Prostate gland (tissue), 2 donors: ENCODE results near the gene MACO1. TPM values are rescaled to one million over a fixed set of nuclear protein-coding genes. Genes with fewer than 3 reads are reported as not detected.

Experiments used
- DNase-seq: peaks from one replicate; pipeline ENCODE4 v3.0.0-alpha.2; 2019; ENCODE audit warnings: low spot score
- H3K27ac ChIP-seq, 2 donors: fragments of 200-600 bp; sonication (generic); 2 replicates each; pipeline ENCODE4 v1.5.1; 2017 to 2019
- H3K27me3 ChIP-seq: fragments of 200-600 bp; sonication (generic); replicated peaks from 2 replicates; pipeline ENCODE4 v1.5.1; 2019; ENCODE audit not compliant: insufficient read depth
- H3K36me3 ChIP-seq, 2 donors: fragments of 200-600 bp; sonication (generic); 1 replicate in 1 of 2; 2 replicates in 1 of 2; pipeline versions ENCODE4 v1.5.1 to v1.8.1; 2017 to 2019
- H3K4me1 ChIP-seq: fragments of 200-600 bp; sonication (generic); replicated peaks from 2 replicates; pipeline ENCODE4 v1.5.1; 2019
- H3K4me3 ChIP-seq, 2 donors: fragments of 200-600 bp; sonication (generic); 2 replicates each; pipeline ENCODE4 v1.5.1; 2017 to 2019
- H3K9me3 ChIP-seq: fragments of 200-600 bp; sonication (generic); 2 replicates; pipeline ENCODE4 v1.5.1; 2017
- POLR2A ChIP-seq: fragments of 450-650 bp; IDR thresholded peaks from one replicate; pipeline ENCODE4 v1.6.1; 2016; ENCODE audit warnings: antibody characterized with exemption, mild to moderate bottlenecking
- POLR2AphosphoS5 ChIP-seq: sonication (generic); formaldehyde crosslinking; IDR thresholded peaks from one replicate; pipeline ENCODE4 v1.6.1; 2017; ENCODE audit warnings: antibody characterized with exemption
- WGBS: methylation state at CpG from one replicate; pipeline ENCODE4 v1.1.5; 2018; 5-methylcytosine and 5-hydroxymethylcytosine counted together
- intact Hi-C: fragments of 100-400 bp; cut with DNase I; formaldehyde crosslinking; loops from one replicate; pipeline ENCODE4 v1.14.2; 2022
- total RNA-seq, 2 donors: library from RNA; depleted of rRNA; stranded (reverse); fragments of >200 nt; gene quantifications; one replicate each; pipeline ENCODE4 v1.1.0, GENCODE V29; 2016
- TF ChIP-seq, protein P1 (sequence below), 4 experiments: fragments of 200-600 bp in 2 of 4; fragments of 450-650 bp in 2 of 4; sonication (generic) in 2 of 4; IDR thresholded peaks; 1 replicate in 3 of 4; 2 replicates in 1 of 4; pipeline ENCODE4 v1.5.1; 2016 to 2019; ENCODE audit warnings: antibody characterized with exemption in 4 of 4, mild to moderate bottlenecking in 2 of 4, moderate library complexity in 2 of 4

The MACO1 gene
- total RNA-seq, 2 donors from 2014 or later: 25.5 to 31.0 TPM

DNA sequence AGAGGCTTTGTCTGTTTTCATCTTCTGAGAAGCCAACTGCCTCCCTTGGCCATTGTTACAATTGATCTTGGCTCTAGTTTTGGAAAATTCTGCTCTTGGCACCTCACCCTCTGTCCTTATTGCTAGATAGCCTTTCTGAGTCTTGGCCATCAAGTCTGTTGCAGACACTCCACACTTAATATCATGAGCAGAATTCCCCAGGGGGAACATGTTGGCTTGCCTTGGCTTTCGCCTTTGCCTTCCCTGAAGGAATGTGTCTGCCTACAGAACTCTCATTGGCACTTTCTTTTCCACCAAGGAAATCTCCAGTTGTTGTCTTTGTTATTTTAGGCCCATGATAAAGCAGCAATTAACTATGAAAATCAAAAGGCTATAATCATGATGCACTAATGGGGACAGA, 70.0 kb downstream of the MACO1 start:
- Histone ChIP-seq H3K4me3 (no peak overlapping the region), H3K36me3 (no peaks in the 10 kb centered on the region), H3K27me3 (no peaks in the 10 kb centered on the region), H3K27ac (peak overlapping the region; percentile 20 to 29), H3K9me3 (no peaks in the 10 kb centered on the region), H3K4me1 (peaks cover 6% of the 10 kb centered on the region)
- no peak for TF ChIP-seq POLR2A
- TF ChIP-seq, protein P1, sequence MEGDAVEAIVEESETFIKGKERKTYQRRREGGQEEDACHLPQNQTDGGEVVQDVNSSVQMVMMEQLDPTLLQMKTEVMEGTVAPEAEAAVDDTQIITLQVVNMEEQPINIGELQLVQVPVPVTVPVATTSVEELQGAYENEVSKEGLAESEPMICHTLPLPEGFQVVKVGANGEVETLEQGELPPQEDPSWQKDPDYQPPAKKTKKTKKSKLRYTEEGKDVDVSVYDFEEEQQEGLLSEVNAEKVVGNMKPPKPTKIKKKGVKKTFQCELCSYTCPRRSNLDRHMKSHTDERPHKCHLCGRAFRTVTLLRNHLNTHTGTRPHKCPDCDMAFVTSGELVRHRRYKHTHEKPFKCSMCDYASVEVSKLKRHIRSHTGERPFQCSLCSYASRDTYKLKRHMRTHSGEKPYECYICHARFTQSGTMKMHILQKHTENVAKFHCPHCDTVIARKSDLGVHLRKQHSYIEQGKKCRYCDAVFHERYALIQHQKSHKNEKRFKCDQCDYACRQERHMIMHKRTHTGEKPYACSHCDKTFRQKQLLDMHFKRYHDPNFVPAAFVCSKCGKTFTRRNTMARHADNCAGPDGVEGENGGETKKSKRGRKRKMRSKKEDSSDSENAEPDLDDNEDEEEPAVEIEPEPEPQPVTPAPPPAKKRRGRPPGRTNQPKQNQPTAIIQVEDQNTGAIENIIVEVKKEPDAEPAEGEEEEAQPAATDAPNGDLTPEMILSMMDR (IDR thresholded peaks at IDR 0.05): no peak
- TF ChIP-seq POLR2AphosphoS5: no peak
- intact Hi-C loops: no loop called here
- 67% methylated on average over 1 of the region's 1 CpG for whole genome bisulfite sequencing
- DNase-seq: peak; percentile 41

DNA sequence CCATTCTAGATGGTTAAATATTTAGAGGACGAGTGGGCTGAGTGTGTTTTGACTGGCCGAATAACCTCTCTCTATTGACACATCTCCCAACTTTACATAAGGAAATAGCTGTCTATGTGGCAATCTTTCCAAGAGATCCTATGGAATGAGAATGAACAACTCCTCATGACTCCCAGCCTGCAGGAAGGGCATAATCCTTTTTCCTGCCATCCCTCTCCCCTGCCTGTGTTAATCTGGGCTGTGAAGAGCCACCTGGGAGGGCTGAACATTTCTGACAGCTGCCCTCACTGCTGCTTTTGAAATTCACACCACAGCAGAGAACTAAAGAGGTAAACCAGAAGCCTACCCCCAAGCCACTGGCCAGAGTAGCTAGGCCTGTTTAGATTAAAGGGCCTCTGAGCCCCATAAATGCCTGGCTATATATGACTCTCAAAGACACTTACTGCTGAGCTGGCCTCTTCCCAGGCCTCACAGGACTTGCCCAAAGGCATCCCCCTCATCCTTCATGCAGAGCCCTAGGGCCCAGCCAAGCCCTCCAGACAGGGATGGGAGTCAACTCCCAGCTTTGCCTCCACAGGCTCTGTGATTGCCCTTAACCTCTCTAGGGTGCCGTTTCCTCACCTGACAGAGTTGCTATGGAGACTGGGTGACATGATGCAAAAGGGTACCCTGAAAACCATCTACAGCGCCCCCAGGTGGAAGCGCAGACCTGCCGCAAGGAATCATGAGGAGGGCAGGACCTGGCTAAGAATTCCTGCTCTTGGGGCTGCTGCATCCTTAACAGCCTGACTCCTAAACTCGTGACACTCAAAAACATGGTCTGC, 70.8 kb downstream of the MACO1 start:
- peak; percentile 47 for DNase-seq
- Histone ChIP-seq H3K9me3 (no peaks in the 10 kb centered on the region), H3K4me1 (peaks cover 6% of the 10 kb centered on the region), H3K36me3 (no peaks in the 10 kb centered on the region), H3K27ac (peak overlapping the region; percentile 57 to 64), H3K27me3 (no peaks in the 10 kb centered on the region), H3K4me3 (no peak overlapping the region)
- 49% methylated on average over 7 of the region's 7 CpGs for WGBS
- intact Hi-C loops: no loop called here
- TF ChIP-seq POLR2A (no peak), POLR2AphosphoS5 (peak; percentile 72)
- TF ChIP-seq, protein P1 (IDR thresholded peaks at IDR 0.05): no peak

DNA sequence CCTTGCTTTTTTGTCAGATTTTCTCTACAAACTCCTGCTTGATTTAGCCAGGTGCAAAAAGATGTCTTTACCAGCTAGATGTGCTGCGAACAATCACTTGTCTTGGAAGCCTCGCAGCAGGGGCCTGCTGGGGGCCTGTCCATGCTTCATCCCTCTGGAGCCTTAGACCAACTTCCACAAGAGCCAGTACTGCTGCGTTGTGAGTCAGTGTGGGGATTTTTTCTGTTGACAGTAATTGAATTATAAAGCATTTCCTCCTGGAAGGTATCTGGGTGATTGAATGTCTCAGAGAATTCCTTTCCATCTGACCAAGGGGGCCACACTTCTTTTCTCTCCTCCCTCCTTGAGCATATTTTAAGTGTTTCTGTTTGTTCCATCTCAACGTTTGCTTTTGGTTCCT, 72.3 kb downstream of the MACO1 start:
- intact Hi-C loops: no loop called here
- H3K27ac ChIP-seq: peak overlapping the region in 1 of 2 donors; percentile 4
- no peaks in the 10 kb centered on the region for H3K27me3 ChIP-seq

DNA sequence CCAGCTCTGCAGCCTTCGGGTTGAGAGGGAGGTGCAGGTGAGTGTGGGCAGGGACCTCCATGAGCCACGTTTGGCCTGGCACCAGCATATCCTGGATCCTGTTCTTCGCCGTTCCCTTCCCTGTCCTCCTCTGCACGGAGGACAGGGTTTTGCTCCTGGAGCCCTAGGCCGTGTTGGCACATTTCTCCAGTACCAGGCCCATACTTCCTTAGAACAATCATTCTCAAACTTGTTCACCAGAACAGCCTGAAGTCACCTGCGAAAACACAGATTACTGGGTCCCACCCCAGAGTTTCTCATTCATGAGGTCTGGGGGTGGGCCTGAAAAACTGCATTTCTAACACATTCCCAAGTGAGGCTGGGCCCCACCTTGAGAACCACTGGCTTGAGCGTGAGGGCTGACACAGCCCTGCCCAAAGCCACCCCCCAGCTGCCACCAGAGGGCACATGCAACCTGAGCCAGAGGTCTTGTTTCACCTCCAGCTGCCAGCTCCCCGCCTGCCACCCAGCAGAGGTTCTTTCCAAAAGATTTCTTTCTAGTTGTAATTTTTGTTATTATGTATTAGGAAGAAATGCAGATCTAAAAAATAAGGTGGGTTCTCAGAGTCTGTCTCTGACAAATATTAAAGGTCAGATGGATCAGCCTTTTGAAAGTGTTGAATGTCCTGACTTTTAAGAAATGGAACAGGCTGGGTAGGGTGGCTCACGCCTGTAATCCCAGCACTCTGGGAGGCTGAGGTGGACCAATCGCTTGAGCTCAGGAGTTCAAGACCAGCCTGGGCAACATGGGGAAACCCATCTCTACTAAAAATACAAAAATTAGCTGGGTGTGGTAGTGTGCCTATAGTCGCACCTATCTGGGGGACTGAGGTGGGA, 73.1 kb downstream of the MACO1 start:
- no peak overlapping the region for H3K4me3 ChIP-seq
- H3K4me1 ChIP-seq: peaks cover 6% of the 10 kb centered on the region
- intact Hi-C loops: no loop called here
- H3K27ac ChIP-seq: peak overlapping the region; percentile 4
- TF ChIP-seq POLR2A: no peak
- TF ChIP-seq, protein P1 (IDR thresholded peaks at IDR 0.05): peak in 3 of 4 experiments; percentile 23 to 66 (median 45)
- no peaks in the 10 kb centered on the region for H3K36me3 ChIP-seq
- 72% methylated on average over 12 of the region's 12 CpGs for WGBS
- peak; percentile 37 for DNase-seq
- no peaks in the 10 kb centered on the region for H3K27me3 ChIP-seq
- no peaks in the 10 kb centered on the region for H3K9me3 ChIP-seq

More for the DNA sequence above, 72.3 kb downstream of the MACO1 start:
- H3K4me1 ChIP-seq: peaks cover 6% of the 10 kb centered on the region
- 70% methylated on average over 4 of the region's 4 CpGs for WGBS
- TF ChIP-seq, protein P1 (IDR thresholded peaks at IDR 0.05): no peak
- TF ChIP-seq POLR2AphosphoS5 (no peak), POLR2A (no peak)
- no peaks in the 10 kb centered on the region for H3K36me3 ChIP-seq
- H3K4me3 ChIP-seq: no peak overlapping the region
- DNase-seq: no peak
- no peaks in the 10 kb centered on the region for H3K9me3 ChIP-seq
